Parathyroid adenoma (tissue), 2 donors: Measurements from ENCODE around the gene DTD1.

Experiments used
- H2AFZ ChIP-seq: fragments of 300-600 bp; sonication (generic); one replicate; pipeline ENCODE4 v1.7.0; 2017; ENCODE audit warnings: antibody characterized with exemption, mild to moderate bottlenecking
- H3K27ac ChIP-seq: fragments of 300-600 bp; sonication (generic); one replicate; pipeline ENCODE4 v1.7.0; 2017
- H3K27me3 ChIP-seq: fragments of 300-600 bp; sonication (generic); one replicate; pipeline ENCODE4 v1.7.0; 2017; ENCODE audit warnings: low read length; ENCODE audit not compliant: control insufficient read depth, insufficient read depth
- H3K36me3 ChIP-seq: fragments of 300-600 bp; sonication (generic); one replicate; pipeline ENCODE4 v1.7.0; 2017; ENCODE audit warnings: low read length; ENCODE audit not compliant: control insufficient read depth, insufficient read depth
- H3K4me1 ChIP-seq: fragments of 300-600 bp; sonication (generic); one replicate; pipeline ENCODE4 v1.7.0; 2017; ENCODE audit warnings: control low read depth
- H3K4me2 ChIP-seq: fragments of 300-600 bp; sonication (generic); one replicate; pipeline ENCODE4 v1.7.0; 2017; ENCODE audit warnings: low read length
- H3K4me3 ChIP-seq: fragments of 300-600 bp; sonication (generic); one replicate; pipeline ENCODE4 v1.7.0; 2017; ENCODE audit warnings: low read depth, low read length
- H3K79me2 ChIP-seq: fragments of 300-600 bp; sonication (generic); one replicate; pipeline ENCODE4 v1.7.0; 2017; ENCODE audit warnings: control low read depth
- H3K9ac ChIP-seq: fragments of 300-600 bp; sonication (generic); one replicate; pipeline ENCODE4 v1.7.0; 2017; ENCODE audit warnings: mild to moderate bottlenecking
- H3K9me3 ChIP-seq: fragments of 300-600 bp; sonication (generic); one replicate; pipeline ENCODE4 v1.7.0; 2017; ENCODE audit warnings: low read length; ENCODE audit not compliant: control insufficient read depth
- CTCF ChIP-seq: fragments of 300-600 bp; sonication (generic); IDR thresholded peaks from one replicate; pipeline ENCODE4 v1.7.0; 2017; ENCODE audit warnings: antibody characterized with exemption, mild to moderate bottlenecking
- donor health status: primary hyperparathyroidism.

Gene DTD1

DNA sequence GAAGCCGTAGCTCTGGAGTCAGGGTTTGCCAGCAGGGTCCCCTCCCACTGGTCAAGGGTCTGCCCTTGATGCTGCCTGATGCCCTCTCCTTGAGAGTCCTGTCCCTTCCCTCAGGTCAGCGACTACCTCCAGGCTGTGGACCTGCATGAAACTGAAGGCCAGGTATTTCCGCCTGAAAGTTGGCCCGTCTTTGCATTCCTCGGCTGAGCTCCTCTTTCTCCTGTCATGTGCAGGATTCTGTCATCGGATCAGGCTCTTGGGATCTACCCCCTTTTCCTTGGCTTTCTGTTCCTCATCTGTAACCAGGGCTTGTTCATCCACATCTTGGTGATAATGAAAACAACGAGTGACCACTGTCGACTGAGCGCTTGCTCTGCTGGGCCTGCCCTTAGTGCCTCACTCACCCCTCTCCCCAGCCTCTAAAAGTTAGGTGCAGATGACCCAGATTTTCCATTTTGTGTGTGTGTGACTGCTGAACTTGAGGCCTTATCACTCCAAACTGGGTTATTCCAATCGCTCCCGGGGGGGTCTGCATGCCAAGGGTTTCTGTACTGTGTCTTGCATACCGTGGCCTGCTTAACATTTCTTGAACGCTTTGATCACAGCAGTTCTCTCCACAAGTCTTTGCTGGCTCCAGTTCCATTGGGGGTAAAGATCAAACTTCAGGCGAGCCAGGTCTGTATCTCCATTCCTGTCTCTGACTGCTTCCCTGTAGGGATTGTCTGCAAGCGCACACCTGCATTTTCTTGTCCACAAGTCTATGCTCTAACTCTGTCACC lies 81.6 kb downstream of the DTD1 start:
- Histone ChIP-seq H2AFZ (no peak overlapping the region), H3K79me2 (peaks cover 6% of the 10 kb centered on the region), H3K27me3 (no peaks in the 10 kb centered on the region), H3K27ac (no peak overlapping the region), H3K36me3 (no peaks in the 10 kb centered on the region), H3K9me3 (no peaks in the 10 kb centered on the region), H3K9ac (no peak overlapping the region), H3K4me2 (no peak overlapping the region), H3K4me3 (no peak overlapping the region), H3K4me1 (peaks cover 8% of the 10 kb centered on the region)
- no peak for TF ChIP-seq CTCF

GRCh38 chr20:18671203-18671710 lies 83.4 kb downstream of the DTD1 start:
- Histone ChIP-seq H3K4me3 (no peak overlapping the region), H2AFZ (no peak overlapping the region), H3K4me1 (peaks cover 3% of the 10 kb centered on the region), H3K9ac (no peak overlapping the region), H3K27ac (no peak overlapping the region), H3K27me3 (no peaks in the 10 kb centered on the region), H3K36me3 (no peaks in the 10 kb centered on the region), H3K4me2 (no peak overlapping the region), H3K9me3 (no peaks in the 10 kb centered on the region), H3K79me2 (peaks cover 6% of the 10 kb centered on the region)
- no peak for TF ChIP-seq CTCF

- H3K4me3 ChIP-seq = no peak overlapping the region
- H3K79me2 ChIP-seq = peaks cover 4% of the 10 kb centered on the region
- H3K9ac ChIP-seq = no peak overlapping the region
- H3K27ac ChIP-seq = no peak overlapping the region
- no peaks in the 10 kb centered on the region for H3K36me3 ChIP-seq
- no peaks in the 10 kb centered on the region for H3K27me3 ChIP-seq
- no peaks in the 10 kb centered on the region for H3K9me3 ChIP-seq
- H3K4me2 ChIP-seq = no peak overlapping the region
- no peaks in the 10 kb centered on the region for H3K4me1 ChIP-seq
- TF ChIP-seq CTCF = no peak
- H2AFZ ChIP-seq = no peak overlapping the region
These were observed 85.0 kb downstream of the DTD1 start for GRCh38 chr20:18672834-18673233.

DNA sequence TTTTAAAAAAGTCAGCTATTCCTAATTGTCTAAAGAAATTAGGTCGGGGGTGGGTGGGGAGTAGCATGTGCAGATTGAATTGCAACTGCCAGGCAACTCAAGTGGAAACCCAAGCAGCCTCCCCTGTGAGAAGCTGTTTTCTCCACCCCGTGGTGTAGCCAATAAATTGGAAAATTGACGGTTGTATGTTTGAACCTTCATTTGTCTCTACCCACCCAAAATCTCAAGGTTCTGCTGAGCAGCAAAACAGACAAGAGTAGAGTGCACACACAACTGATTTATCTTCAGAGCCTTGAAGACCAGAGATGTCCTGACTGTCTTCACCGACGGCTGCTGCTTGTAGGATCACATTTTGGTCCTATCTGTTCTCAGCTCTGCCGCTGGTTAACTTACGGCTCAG lies 88.5 kb downstream of the DTD1 start:
- H3K36me3 ChIP-seq = no peaks in the 10 kb centered on the region
- H3K4me1 ChIP-seq = no peaks in the 10 kb centered on the region
- no peak overlapping the region for H3K27ac ChIP-seq
- H3K27me3 ChIP-seq = no peaks in the 10 kb centered on the region
- no peak overlapping the region for H3K4me3 ChIP-seq
- H3K9ac ChIP-seq = no peak overlapping the region
- no peak overlapping the region for H2AFZ ChIP-seq
- H3K9me3 ChIP-seq = no peaks in the 10 kb centered on the region
- H3K79me2 ChIP-seq = peaks cover 2% of the 10 kb centered on the region
- no peak for TF ChIP-seq CTCF
- H3K4me2 ChIP-seq = no peak overlapping the region

- Histone ChIP-seq H3K36me3 (no peaks in the 10 kb centered on the region), H2AFZ (no peak overlapping the region), H3K4me2 (no peak overlapping the region), H3K27ac (no peak overlapping the region), H3K4me3 (no peak overlapping the region), H3K9ac (no peak overlapping the region), H3K9me3 (no peaks in the 10 kb centered on the region), H3K79me2 (peaks cover 2% of the 10 kb centered on the region), H3K27me3 (no peaks in the 10 kb centered on the region), H3K4me1 (no peaks in the 10 kb centered on the region)
- TF ChIP-seq CTCF = no peak
These were observed 89.3 kb downstream of the DTD1 start for GRCh38 chr20:18677126-18677525.
